AG20443 (cell line): ENCODE data around the gene TMEM132C.

Source experiments
- DNase-seq: peaks from one replicate; pipeline ENCODE4 v3.0.0; 2012; ENCODE audit warnings: low spot score, mixed read lengths

The TMEM132C gene

DNA sequence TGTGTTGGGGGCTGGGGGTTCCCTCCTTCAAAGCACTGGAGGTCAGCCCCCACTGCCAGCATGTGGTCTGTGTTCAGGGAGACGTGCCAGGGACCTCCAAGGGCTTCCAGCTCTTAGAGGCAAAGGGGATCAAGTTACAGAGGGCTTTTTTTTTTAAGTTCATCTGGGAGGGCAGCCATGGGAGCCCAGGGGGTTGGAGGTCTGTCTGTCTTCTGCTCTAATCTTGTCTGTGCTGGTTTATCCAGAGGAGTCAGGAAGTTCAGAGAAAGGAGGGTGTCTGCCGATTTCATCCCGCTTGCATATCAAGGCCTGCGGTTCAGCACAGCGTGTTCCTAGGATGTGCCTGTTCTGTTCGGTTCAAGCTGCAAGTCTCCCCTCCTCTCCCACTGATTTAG is 72.2 kb downstream of the TMEM132C start:
- no peak for DNase-seq

DNA sequence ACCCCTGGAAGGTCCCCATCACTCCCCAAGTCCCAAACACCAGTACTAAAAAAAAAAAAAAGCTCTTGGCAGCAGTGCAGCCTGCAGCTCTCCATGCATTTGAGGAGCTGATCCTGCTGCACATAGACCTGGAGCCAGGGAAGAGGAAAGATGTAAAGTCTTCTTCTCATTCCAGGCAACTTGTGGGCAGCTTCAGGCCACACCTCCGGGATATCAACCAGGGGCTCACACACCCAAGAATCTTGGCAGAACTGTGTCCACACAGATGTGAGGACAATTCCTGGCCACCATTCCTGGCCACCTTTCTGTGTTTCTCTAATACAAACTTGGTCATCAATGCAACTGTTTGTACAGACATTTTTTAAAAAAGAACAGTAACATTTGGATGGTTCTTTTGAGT is 72.7 kb downstream of the TMEM132C start:
- DNase-seq = no peak

DNA sequence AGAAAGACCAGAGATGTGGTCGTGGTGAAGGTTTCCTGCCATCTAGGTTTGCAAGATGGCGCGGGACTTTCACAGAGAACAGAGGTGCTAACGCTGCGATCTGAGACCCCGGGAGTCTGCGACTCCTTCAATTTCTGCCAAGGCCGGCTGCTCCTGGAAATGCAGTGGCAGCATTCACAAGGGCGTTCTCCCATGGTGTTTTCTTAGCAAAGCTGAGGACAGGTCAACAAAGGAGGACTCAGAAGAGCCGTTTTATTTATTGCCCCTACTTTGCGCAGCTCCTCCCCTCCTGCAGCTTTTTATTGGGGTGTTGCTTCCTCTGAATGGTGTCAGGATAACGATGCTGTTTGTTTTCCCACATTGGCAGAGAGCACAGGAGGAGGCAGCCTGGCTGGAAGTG is 86.3 kb downstream of the TMEM132C start:
- no peak for DNase-seq

DNA sequence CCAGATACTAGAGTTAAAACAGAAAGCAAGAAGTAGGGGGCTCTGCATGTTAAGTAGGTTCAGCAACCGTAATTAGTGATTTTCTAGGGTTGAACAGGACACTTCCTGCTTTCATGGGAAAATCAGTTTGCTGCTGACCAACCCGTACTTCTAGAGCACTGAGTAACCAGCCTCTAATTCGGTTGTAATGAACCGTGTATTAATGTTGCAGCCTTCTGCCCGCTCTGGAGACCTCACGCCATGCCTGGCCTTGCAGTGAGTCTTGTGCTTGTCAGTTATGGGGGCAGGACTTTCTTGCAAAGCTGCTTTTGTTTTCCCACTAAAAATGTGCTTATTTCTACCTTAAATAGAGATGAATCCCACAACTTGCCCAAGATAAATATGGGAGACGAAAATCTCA is 89.6 kb downstream of the TMEM132C start:
- no peak for DNase-seq

DNA sequence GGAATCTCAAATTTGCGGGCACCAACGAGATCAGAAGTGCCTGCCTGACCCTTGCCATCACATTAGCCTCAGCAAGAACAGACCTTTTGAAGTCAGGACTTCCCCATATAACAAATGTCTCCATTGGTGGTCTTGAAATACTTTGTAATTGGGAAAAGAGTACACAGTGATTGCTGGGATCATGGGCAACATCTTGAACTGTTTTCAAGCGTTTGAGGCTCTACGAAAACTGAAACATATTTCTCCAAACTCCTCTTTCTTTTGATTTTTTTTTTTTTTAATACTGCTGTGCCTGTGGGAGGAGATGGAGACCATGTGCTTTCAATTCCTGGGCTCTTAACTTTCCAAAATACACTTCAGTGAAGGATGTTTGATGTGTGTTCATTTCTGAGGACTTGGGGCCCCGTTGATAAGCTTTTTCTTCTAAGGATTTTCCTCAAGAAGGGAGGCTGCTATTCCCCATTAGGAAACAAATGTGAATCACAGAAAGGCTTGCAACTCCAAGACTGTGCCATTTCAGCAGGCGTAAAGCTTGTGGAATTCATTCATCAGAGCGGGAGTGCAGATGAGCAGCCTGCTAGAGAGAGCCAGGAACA is 94.5 kb downstream of the TMEM132C start:
- no peak for DNase-seq

DNA sequence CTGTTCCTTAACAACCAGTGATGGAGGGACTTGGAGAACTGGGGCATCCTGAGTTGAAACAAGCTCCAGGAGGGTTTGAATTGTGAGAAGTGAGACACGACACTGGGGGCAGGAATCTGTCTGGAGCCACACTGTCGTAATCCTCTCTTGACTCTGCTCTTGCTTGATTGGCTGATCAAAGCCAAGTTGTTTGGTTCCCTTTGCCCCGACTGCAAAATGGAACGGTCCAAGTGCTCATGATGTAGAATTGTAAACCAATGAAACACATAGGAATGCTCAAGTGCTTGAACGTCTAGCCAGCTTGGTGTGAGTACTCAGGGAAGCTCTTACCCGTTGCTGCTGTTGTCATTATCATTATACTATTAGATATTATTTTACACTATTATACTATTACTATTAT is 98.1 kb downstream of the TMEM132C start:
- DNase-seq = no peak

DNA sequence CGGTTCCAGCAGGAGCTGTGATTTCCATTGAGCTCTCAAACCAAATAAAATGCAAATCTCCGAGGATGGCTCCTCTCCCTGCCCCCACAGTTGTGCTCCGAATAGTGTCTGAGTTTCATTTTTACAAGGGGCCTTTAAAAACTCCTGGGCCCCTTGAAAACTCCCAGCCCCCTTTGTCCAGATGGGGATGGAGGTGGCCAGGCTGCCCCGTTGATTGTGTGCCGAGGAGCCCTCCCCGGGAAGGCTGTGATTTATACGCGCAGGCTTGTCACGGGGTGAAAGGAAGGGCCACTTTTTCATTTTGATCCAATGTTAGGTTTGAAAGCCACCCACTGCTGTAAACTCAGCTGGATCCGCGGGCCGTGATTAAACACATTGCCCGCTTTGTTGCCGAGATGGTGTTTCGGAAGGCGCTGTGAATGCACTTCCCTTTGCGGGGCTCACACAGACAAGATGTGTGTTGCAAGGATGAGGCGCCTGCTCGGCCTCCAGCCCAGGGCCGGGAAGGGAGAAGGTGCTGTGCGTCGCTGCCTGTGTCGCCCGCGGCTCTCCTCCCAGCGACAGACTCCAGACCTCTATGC is 98.8 kb downstream of the TMEM132C start:
- DNase-seq = no peak

DNA sequence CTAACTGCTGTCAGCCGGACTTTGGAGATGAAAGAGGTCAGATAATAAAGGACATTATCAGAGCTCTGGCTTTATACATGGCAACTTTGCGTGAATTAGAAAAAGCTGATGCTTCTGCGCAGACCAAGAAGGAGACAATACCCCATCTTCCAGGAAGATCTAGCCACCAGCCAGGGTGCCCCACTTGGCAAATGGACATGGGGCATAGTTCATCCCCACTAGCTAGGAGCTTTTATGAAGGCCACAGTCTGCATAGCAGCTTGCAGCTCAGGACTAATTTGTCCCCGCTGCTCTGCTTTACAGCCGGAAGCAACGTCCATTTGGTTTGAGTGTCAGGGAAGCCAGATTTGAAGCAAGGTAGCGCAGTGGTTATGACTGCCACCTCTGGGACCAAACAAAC is 101.0 kb downstream of the TMEM132C start:
- DNase-seq = no peak

DNA sequence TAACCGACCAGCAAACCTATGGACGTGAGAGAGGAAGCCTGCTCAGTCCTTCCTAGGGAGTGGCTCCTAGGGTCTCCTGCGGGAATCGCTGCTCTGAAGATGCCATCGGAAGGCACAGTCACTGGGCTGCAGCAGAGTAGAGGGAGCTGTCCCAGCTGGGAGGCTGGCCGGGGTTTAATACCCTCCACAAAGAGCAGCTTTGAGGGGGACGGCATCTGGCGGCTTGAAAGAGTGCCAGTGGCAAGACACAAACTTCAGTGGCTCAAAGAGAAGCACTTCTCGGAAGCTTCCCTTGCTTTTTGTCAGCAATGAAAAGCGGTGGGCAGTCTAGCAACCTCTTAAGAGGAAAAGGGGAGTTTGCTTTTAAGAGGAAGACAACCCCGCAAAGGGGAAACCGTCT is 114.6 kb downstream of the TMEM132C start:
- no peak for DNase-seq

DNA sequence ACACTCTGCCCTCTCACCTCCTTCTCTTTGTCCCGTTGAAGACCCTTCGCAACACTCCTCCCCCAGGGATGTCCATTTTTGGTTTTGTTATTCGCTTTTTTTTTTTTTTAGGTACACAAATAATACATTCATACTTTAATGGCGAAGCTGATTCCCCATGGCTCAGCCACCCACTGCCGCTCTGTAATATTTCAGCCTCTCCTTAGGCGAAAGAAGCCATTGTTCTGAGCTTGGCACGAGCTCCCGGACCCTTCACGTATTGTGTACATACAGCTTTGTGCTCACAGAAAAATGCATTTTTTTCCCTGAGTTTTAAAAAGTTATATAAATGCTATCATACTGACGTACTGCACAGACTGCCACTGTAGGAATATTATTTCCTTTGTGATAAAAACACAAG is 115.0 kb downstream of the TMEM132C start:
- no peak for DNase-seq

DNA sequence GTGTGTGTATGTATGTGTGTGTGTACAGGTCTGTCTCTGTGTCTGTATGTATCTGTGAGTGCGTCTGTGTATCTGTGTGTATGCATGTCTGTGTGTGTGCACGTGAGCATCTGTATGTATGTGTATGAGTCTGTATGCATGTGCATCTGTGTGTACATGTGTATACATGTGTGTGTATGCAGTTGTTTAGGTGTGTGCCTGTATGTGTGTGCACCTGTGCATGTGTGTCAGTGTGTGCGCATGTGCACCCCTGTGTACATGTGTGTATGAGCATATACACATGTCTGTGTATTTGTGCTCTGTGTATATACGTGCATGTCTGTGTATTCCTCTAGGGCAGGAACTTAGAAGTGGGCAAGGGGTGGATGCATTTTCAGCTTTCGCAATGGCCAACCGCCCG is 116.0 kb downstream of the TMEM132C start:
- no peak for DNase-seq

DNA sequence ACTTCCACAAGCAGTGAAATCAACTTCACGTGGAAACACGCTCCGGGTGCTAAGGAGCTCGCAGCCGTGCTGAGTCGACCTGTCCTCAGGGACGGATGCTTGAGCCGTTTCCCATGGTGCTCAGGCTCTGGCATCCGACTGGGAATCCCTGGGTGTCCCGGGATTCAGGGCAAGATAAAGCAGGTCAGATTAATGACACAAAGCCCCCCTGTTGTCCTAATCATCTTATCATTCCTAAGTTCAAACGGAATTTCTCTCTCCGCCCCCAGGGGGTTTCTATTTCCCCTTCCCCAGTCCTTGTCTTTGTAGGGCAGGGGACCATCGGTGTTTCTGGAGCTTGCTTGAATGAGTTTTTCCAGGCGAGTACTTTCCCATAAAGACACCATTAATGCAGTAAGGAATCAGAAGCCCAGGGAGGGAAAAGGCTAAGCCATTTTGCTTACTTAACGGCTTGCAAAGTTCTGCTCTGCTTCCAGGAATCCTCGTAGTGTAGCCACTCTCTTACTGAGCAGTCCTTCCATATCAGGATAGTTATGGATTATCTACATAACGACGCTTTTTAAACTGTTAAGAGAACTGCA is 116.5 kb downstream of the TMEM132C start:
- DNase-seq = no peak

DNA sequence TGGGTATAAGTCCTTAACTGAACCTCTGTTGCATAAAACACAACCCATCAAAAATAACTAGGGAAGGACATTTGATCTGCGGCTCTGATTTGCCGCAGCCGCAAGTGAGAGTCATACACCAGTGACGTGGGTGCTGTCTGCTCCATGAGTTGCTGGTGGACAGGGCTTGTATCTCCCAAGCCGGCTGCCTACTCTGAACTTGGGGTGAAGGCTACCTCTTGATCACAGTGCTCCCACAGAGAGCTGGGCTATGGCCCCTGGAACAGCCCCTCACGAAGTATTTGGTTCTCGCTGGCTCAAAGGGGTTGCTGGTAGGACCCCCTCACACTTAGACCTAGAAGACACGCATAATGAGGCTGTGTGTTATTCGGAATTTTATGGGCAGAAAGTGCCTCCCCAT is 118.8 kb downstream of the TMEM132C start:
- DNase-seq = no peak

DNA sequence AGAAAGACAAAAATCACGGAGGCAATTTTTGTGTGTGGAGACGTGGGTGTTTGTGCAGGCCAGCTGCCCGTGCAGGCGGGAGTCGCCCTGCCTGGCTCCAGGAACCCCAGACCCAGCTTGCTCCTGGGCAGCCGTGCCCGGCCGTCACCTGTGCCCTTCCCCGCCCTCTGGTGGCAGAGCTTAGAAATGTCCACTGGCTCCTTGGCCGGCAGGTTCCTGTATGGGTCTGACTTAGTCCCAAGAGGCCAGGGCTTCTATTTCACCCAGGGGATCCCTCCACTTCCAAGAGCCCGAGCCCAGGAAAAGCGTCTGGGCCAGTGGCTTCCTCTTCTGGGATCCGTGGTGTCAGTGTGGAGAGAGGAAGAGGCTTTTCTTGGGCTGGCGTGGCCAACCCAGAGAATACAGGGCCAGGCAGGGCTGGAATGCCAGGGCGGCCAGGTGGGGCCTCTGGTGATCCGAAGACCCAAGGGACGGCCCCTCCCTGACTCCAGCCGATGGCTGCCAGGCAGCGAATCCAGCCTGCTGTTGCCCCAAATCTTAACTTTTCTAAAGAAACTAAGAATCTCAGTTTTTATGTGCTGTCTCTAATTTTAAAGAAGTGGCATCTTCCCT is 120.9 kb downstream of the TMEM132C start:
- no peak for DNase-seq

DNA sequence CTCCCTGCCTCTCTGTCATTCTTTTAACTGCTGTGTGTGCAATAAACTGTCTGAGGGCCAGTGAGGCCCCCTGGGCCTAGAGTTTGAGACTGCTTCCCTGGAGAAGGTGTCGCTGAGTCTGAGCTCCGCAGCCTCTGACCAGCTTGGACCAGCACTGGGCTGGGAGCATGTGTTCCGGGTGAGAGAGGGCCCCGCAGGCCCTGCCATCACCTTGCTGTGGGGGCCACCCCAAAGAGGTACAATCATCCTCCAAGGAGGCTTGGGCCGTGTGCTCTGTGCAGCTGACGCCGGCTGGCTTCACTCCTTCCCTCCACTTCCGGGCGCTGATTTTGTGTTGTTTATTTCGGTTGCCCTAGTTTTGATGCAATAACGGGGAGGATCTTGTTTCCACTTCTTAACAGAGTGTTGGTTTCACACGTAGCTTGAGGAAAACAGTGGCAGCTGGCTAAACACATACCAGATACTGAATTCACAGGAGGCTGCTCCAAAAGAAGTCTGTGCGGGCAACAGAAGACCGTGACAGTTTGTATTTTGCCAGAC is 121.6 kb downstream of the TMEM132C start:
- DNase-seq = no peak

DNA sequence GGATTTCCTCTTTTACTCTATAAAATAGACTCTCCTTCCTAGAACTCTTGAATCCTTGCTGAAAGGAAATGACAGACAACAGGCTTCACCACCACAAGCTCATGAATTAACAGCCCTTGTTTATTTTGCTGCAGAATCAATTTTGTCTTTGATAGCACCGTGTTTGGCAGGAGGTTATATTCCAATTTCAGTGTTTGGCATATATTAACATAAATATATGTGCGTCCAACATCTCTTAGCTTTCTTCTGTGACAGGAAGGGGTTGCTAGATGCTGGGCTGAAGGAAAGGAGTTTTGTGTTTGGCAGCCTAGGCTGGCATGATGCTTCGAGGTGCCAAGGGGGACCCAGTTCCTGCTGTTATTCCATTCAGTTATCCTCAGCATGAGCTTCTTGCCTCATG is 126.4 kb downstream of the TMEM132C start:
- DNase-seq = no peak

DNA sequence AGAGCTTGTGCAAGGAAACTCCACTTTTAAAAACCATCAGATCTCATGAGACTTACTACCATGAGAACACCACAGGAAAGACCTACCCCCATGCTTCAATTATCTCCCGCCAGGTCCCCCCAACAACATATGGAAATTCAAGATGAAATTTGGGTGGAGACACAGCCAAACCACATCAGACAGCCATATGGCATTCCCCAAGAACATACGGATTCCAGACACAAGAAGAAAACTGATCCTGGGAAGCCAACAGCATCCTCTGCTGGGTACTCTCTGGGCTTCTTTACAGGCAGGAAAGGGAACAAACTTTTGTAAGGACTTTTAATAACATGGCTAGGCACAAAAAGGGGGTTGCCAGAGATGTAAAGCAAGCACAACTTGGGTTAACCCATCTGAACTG is 127.2 kb downstream of the TMEM132C start:
- no peak for DNase-seq

DNA sequence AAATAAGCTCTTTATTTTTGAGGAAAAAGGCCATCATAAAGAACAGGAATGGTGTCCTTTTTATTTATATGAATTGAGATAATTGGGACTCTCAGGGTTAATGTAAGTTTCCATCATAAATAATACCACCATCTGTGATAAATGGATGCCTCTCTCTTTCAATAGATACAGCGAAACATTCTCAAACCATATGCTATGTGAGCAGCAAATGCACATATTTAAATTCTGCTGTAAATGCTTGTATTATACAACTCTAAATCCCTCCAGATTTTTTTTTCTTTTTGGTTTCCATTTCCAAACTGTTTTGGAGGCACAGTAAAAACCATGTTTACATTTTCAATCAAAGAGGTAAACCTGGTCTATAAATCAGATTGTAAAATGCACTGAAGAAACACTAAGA is 132.3 kb downstream of the TMEM132C start:
- no peak for DNase-seq

DNA sequence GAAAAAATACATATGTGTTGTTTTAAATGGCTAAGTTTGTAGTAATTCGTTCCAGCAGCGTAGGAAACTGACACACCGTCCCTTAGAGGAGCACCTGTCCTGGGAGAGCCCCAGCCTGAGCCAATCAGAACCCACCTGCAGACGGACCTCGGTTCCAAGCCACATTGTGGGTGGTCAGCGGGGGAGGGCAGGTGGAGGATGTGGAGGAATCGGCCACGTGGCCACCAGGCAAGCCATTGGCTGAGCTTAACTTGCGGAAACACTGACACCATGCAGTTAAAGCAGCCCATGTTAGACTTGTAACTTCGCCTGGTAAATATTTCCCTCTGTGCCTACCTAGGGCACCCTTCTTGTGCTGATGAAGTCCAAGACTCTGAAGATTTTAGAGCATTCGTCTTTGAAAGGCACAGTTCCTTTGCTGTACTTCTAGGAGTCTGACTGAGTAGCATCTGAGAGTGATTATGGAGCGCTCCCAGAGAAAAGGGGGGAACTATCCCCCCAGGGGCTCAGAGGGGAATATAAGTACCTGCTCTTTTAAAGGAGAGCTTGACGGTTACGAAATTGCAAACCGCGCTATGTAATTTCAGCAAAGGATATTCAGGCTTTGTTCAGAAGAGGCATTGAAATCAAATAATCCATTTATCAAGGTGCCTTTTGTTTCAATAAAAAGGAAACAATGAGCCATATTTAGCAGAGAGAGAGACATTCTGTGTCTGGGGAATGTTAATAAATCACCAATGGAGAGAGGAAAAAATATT is 135.7 kb downstream of the TMEM132C start:
- DNase-seq = no peak

DNA sequence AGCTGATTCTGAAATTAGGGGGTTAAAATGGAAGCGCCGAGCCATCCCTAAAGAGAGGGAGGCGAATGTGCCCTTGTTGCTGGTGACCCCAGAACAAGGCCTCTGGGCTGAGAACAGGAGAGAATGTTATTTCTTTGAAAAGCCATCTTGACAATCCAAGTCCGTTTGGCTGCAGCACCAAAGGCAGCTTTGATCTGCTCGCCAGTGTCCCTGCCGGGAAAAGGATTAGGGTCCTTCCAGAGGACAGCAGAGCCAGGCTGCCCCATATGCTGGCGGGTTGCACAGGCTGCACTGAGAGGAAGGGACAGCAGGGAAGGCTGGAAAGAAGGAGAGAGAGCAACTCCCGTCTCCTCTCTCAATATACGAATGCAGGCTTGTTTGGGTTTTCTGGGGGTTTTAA is 141.7 kb downstream of the TMEM132C start:
- DNase-seq = no peak

DNA sequence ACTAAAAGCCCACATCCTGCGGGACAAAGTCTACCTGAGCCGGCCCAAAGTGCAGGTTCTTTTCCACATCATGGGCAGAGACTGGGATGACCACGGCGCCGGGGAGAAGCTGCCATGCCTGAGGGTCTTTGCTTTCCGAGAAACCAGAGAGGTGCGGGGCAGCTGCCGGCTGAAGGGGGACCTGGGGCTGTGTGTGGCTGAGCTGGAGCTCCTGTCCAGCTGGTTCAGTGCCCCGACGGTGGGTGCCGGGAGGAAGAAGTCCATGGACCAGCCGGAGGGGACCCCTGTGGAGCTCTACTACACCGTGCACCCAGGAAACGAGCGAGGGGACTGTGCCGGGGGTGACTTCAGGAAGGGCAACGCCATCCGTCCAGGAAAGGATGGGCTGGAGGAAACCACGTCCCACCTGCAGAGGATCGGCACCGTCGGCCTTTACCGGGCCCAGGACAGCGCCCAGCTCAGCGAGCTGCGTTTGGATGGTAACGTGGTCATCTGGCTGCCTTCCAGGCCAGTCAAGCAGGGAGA is 148.1 kb downstream of the TMEM132C start:
- no peak for DNase-seq

DNA sequence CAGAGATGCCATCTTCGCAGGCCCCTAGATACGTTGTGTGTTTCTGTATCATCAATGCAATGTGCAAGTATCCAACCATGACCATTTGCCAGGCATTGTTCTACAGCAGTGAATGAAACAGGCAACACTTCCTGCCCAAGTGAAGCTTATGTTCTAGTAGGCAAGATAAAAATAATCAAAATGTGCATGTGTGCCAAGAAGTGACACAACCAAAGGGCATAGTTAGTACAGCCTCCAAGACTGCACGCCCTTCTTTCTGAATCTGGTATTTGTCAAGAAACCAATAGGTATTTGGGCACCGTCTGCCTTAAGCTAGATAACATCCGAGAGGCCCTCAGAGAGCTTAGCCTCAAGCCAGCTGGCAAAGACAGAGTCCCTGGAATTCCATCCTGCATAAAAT is 152.0 kb downstream of the TMEM132C start:
- no peak for DNase-seq
